HFFc6 (cell line): Measurements from ENCODE around the gene SLC22A2. TPM values are rescaled to one million over a fixed set of nuclear protein-coding genes. Genes with fewer than 3 reads are reported as not detected.

Experiments
- DNase-seq: peaks from one replicate; pipeline ENCODE4 v3.0.0-alpha.2; 2018
- H3K27ac Mint-ChIP-seq: 2 replicates; pipeline ENCODE4 v1.8.0; 2020; ENCODE audit warnings: mild to moderate bottlenecking, mixed read lengths
- H3K27me3 Mint-ChIP-seq: 2 replicates; pipeline ENCODE4 v1.8.0; 2021; ENCODE audit warnings: mild to moderate bottlenecking, moderate library complexity, mixed read lengths; ENCODE audit not compliant: insufficient read depth
- H3K36me3 Mint-ChIP-seq: 2 replicates; pipeline ENCODE4 v1.8.0; 2021; ENCODE audit warnings: low read depth, mixed read lengths
- H3K4me1 Mint-ChIP-seq: 2 replicates; pipeline ENCODE4 v1.8.0; 2020; ENCODE audit warnings: low read depth, mixed read lengths
- H3K4me3 Mint-ChIP-seq: 2 replicates; pipeline ENCODE4 v1.8.0; 2020; ENCODE audit warnings: mild to moderate bottlenecking, moderate library complexity, mixed read lengths
- H3K9me3 Mint-ChIP-seq: 2 replicates; pipeline ENCODE4 v1.8.0; 2020; ENCODE audit warnings: mild to moderate bottlenecking, mixed read lengths
- CTCF ChIP-seq: fragments of 200-600 bp; sonication (generic); IDR thresholded peaks from 2 replicates; pipeline ENCODE4 v1.5.0; 2021; ENCODE audit warnings: antibody characterized with exemption, mild to moderate bottlenecking
- total RNA-seq, 6 experiments: library from RNA; stranded (reverse); fragmentation: NEBNext Ultra II Directional; extraction: Animal tissue kit (Norgen Biotek cat#: 25700); gene quantifications; 2 replicates in 1 of 6; 3 replicates in 5 of 6; pipeline ENCODE4 v1.2.3, GENCODE V29; 2021

The SLC22A2 gene
- total RNA-seq, 6 experiments from 2014 or later: not detected

GRCh38 chr6:160177220-160177619 is 81.4 kb downstream of the SLC22A2 start:
- Mint-ChIP-seq H3K36me3 (no peaks in the 10 kb centered on the region), H3K9me3 (no peaks in the 10 kb centered on the region), H3K4me3 (no peak overlapping the region), H3K4me1 (no peaks in the 10 kb centered on the region), H3K27me3 (peaks cover 3% of the 10 kb centered on the region), H3K27ac (no peak overlapping the region)
- no peak for DNase-seq
- TF ChIP-seq CTCF: no peak

GRCh38 chr6:160174681-160175080 is 83.9 kb downstream of the SLC22A2 start:
- Mint-ChIP-seq H3K27me3 (peaks cover 6% of the 10 kb centered on the region), H3K4me3 (no peak overlapping the region), H3K9me3 (no peaks in the 10 kb centered on the region), H3K36me3 (no peaks in the 10 kb centered on the region), H3K4me1 (no peaks in the 10 kb centered on the region), H3K27ac (no peak overlapping the region)
- DNase-seq: no peak
- TF ChIP-seq CTCF: no peak

GRCh38 chr6:160173806-160174527 is 84.7 kb downstream of the SLC22A2 start:
- Mint-ChIP-seq H3K4me1 (no peaks in the 10 kb centered on the region), H3K27ac (no peak overlapping the region), H3K36me3 (no peaks in the 10 kb centered on the region), H3K9me3 (no peaks in the 10 kb centered on the region), H3K4me3 (no peak overlapping the region), H3K27me3 (peaks cover 6% of the 10 kb centered on the region)
- no peak for DNase-seq
- no peak for TF ChIP-seq CTCF

- TF ChIP-seq CTCF: no peak
- H3K36me3 Mint-ChIP-seq: no peaks in the 10 kb centered on the region
- H3K4me1 Mint-ChIP-seq: no peaks in the 10 kb centered on the region
- no peak overlapping the region for H3K27ac Mint-ChIP-seq
- H3K9me3 Mint-ChIP-seq: no peaks in the 10 kb centered on the region
- DNase-seq: no peak
- no peak overlapping the region for H3K4me3 Mint-ChIP-seq
- H3K27me3 Mint-ChIP-seq: peaks cover 6% of the 10 kb centered on the region
Observed at GRCh38 chr6:160172704-160173103, 85.9 kb downstream of the SLC22A2 start.

GRCh38 chr6:160170018-160170680 is 88.5 kb downstream of the SLC22A2 start:
- H3K4me3 Mint-ChIP-seq: no peak overlapping the region
- H3K27me3 Mint-ChIP-seq: peaks cover 6% of the 10 kb centered on the region
- DNase-seq: no peak
- no peak overlapping the region for H3K27ac Mint-ChIP-seq
- no peak for TF ChIP-seq CTCF
- H3K36me3 Mint-ChIP-seq: no peaks in the 10 kb centered on the region
- H3K9me3 Mint-ChIP-seq: peaks cover 2% of the 10 kb centered on the region; the same call in 1 of the 2 replicates
- H3K4me1 Mint-ChIP-seq: no peaks in the 10 kb centered on the region
